Stimulated activated naive B cell treated with anti-CD40 and anti-IgM and Interleukin-4, amounts not matched to agents 10 μg/mL and 1 μg/mL and 100 μg/mL, for 72 hours (primary cell): Measurements from ENCODE around the gene ZNF177.

Source experiments
- ATAC-seq, 2 donors: fragments of 150-1000 bp; cut with Tn5 transposase; replicated peaks; 2 replicates each; pipeline ENCODE4 v1.10.0; 2021; ENCODE audit warnings: moderate library complexity in 1 of 2
- DNase-seq: peaks from one replicate; pipeline ENCODE4 v3.0.0; 2021
- H3K27ac Mint-ChIP-seq: one replicate; pipeline ENCODE4 v1.8.0; 2022; ENCODE audit warnings: mild to moderate bottlenecking, mixed read lengths
- H3K27me3 Mint-ChIP-seq, 2 donors: one replicate each; pipeline ENCODE4 v1.8.0; 2022; ENCODE audit warnings: mixed read lengths in 2 of 2
- H3K36me3 Mint-ChIP-seq, 2 donors: one replicate each; pipeline ENCODE4 v1.8.0; 2022; ENCODE audit warnings: mixed read lengths in 2 of 2, mild to moderate bottlenecking in 1 of 2
- H3K4me1 Mint-ChIP-seq, 2 donors: one replicate each; pipeline ENCODE4 v1.8.0; 2022; ENCODE audit warnings: mixed read lengths in 2 of 2, mild to moderate bottlenecking in 1 of 2
- H3K4me3 Mint-ChIP-seq, 2 donors: one replicate each; pipeline ENCODE4 v1.8.0; 2022; ENCODE audit warnings: mild to moderate bottlenecking in 2 of 2, mixed read lengths in 2 of 2, moderate library complexity in 1 of 2
- H3K9me3 Mint-ChIP-seq, 2 donors: one replicate each; pipeline ENCODE4 v1.8.0; 2022; ENCODE audit warnings: mixed read lengths in 2 of 2, mild to moderate bottlenecking in 1 of 2

ZNF177 gene

GRCh38 chr19:9353011-9353410 lies 9.8 kb upstream of the ZNF177 start:
- Mint-ChIP-seq H3K27ac (no peak overlapping the region), H3K27me3 (no peaks in the 10 kb centered on the region), H3K4me3 (no peak overlapping the region), H3K4me1 (no peaks in the 10 kb centered on the region), H3K36me3 (peaks cover 45 to 68% of the 10 kb centered on the region in 2 donors), H3K9me3 (peaks cover 19 to 29% of the 10 kb centered on the region in 2 donors)
- no peak for ATAC-seq
- no peak for DNase-seq

- DNase-seq: no peak
- Mint-ChIP-seq H3K4me1 (no peaks in the 10 kb centered on the region), H3K9me3 (peaks cover 16 to 22% of the 10 kb centered on the region in 2 donors), H3K36me3 (peaks cover 41 to 64% of the 10 kb centered on the region in 2 donors), H3K27me3 (no peaks in the 10 kb centered on the region), H3K27ac (no peak overlapping the region), H3K4me3 (no peak overlapping the region)
- ATAC-seq: no peak
Observed at GRCh38 chr19:9354651-9355050, 8.2 kb upstream of the ZNF177 start.

DNA sequence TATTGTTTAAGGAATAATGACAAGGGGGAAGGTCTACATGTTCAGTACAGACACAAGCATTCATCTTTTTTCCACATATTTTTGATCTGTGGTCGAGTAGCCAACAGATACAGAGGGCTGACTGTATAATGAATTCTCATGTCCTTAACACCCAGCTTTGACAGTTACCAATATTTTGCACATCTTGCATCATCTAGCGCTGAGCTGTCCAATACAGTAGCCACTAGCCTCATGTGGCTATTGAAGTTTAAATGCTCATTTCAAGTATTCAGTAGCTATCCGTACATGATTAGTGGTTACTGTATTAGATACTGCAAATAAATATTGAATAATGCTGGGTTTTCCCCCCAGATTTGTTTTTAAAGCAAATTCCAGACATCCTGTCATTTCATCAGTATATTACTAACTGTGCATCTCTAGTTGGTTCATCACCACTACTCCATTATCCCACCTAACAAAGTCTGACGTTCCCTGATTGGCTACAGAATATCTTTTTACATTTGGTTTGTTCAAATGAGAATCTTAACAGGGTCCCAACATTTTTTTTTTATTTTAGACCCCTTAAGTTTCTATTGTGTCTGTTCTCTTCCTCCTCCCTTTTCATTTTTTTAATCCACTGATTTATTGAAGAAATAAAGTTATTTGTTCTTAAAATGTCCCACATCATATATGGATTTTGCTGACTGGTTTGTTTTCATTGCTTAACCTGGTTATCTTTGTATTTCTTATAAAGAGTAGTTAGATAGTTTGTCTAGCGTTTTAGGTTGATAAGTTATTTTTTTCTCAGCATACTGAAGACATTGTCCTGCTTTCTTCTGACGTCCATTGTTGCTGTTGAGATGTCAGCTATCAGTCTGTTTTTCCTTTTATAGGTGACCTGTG lies 8.2 kb downstream of the ZNF177 start:
- peaks cover 33 to 38% of the 10 kb centered on the region in 2 donors for H3K9me3 Mint-ChIP-seq
- H3K36me3 Mint-ChIP-seq: peaks cover 53 to 78% of the 10 kb centered on the region in 2 donors
- ATAC-seq (no peak), DNase-seq (no peak)
- no peak overlapping the region for H3K4me3 Mint-ChIP-seq
- no peak overlapping the region for H3K27ac Mint-ChIP-seq
- no peaks in the 10 kb centered on the region for H3K4me1 Mint-ChIP-seq
- H3K27me3 Mint-ChIP-seq: no peaks in the 10 kb centered on the region

DNA sequence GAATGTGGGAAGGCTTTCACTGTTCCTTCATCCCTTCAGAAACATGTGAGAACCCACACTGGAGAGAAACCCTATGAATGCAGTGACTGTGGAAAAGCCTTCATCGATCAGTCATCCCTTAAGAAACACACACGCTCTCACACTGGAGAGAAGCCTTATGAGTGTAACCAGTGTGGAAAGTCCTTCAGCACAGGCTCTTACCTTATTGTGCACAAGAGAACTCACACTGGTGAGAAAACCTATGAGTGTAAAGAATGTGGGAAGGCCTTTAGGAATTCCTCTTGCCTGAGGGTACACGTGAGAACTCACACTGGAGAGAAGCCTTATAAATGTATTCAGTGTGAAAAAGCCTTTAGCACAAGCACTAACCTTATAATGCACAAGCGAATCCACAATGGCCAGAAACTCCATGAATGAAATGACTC lies 18.6 kb downstream of the ZNF177 start:
- no peak for DNase-seq
- Mint-ChIP-seq H3K27ac (no peak overlapping the region), H3K36me3 (peaks cover 84 to 93% of the 10 kb centered on the region in 2 donors)

GRCh38 chr19:9406798-9407352 lies 44.1 kb downstream of the ZNF177 start:
- H3K9me3 Mint-ChIP-seq: peaks cover 29 to 37% of the 10 kb centered on the region in 2 donors
- H3K27ac Mint-ChIP-seq: peak overlapping the region; percentile 94
- peaks cover 9 to 21% of the 10 kb centered on the region in 2 donors for H3K4me1 Mint-ChIP-seq
- peak; percentile 94 to 97 for ATAC-seq
- H3K4me3 Mint-ChIP-seq: peak overlapping the region; percentile 92 to 95
- peaks cover 57 to 75% of the 10 kb centered on the region in 2 donors for H3K36me3 Mint-ChIP-seq
- no peaks in the 10 kb centered on the region for H3K27me3 Mint-ChIP-seq
- peak; percentile 68 for DNase-seq

More for the DNA sequence above, 18.6 kb downstream of the ZNF177 start:
- Mint-ChIP-seq H3K27me3 (no peaks in the 10 kb centered on the region), H3K4me3 (no peak overlapping the region), H3K9me3 (peaks cover 37 to 40% of the 10 kb centered on the region in 2 donors), H3K4me1 (no peaks in the 10 kb centered on the region)
- ATAC-seq: no peak

GRCh38 chr19:9407827-9408226 lies 45.0 kb downstream of the ZNF177 start:
- ATAC-seq (peak in 1 of 2 donors; percentile 6), DNase-seq (no peak)
- no peaks in the 10 kb centered on the region for H3K27me3 Mint-ChIP-seq
- H3K27ac Mint-ChIP-seq: peak overlapping the region; percentile 94
- peaks cover 29 to 37% of the 10 kb centered on the region in 2 donors for H3K9me3 Mint-ChIP-seq
- H3K4me1 Mint-ChIP-seq: peaks cover 9 to 21% of the 10 kb centered on the region in 2 donors
- peaks cover 63 to 78% of the 10 kb centered on the region in 2 donors for H3K36me3 Mint-ChIP-seq
- H3K4me3 Mint-ChIP-seq: peak overlapping the region; percentile 92 to 95

DNA sequence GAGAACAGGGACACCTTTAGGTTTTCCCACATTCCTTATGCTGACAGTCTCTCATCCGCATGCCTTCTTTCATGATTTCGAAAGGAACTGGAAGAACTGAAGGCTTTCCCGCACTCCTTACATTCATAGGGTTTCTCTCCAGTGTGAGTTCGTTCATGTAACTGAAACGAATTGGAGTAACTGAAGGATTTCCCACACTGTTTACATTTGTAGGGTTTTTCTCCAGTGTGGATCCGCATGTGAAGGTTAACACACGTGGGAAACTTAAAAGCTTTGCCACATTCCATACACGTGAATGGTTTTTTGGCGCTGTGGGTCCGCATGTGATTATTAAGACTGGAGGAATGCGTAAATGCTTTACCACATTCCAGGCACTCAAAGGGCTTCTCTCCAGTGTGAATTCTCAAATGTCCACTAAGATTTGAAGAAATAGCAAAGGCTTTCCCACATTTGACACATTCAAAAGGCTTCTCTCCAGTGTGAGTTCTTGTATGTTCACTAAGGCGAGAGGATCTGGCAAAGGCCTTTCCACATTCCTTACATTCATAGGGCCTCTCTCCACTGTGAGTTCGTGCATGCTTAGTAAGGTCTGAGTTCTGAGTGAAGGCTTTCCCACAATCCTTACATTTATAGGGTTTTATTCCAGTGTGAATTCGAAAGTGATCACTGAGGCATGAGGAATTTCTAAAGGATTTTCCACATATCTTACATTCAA lies 50.6 kb downstream of the ZNF177 start:
- Mint-ChIP-seq H3K4me3 (no peak overlapping the region), H3K9me3 (peaks cover 28 to 36% of the 10 kb centered on the region in 2 donors), H3K27ac (no peak overlapping the region), H3K27me3 (no peaks in the 10 kb centered on the region), H3K4me1 (peaks cover 0 to under 1% of the 10 kb centered on the region in 2 donors), H3K36me3 (peaks cover 73 to 83% of the 10 kb centered on the region in 2 donors)
- DNase-seq: no peak
- no peak for ATAC-seq

- Mint-ChIP-seq H3K27ac (no peak overlapping the region), H3K9me3 (no peaks in the 10 kb centered on the region), H3K4me1 (peaks cover 16 to 48% of the 10 kb centered on the region in 2 donors), H3K4me3 (no peak overlapping the region), H3K27me3 (no peaks in the 10 kb centered on the region), H3K36me3 (peaks cover 70 to 86% of the 10 kb centered on the region in 2 donors)
- ATAC-seq: no peak
- DNase-seq: no peak
Observed at GRCh38 chr19:9427941-9428340, 65.1 kb downstream of the ZNF177 start.

- H3K27ac Mint-ChIP-seq: peak overlapping the region; percentile 87
- DNase-seq (no peak), ATAC-seq (peak; percentile 61 to 72)
- H3K4me1 Mint-ChIP-seq: peaks cover 23 to 46% of the 10 kb centered on the region in 2 donors
- no peaks in the 10 kb centered on the region for H3K9me3 Mint-ChIP-seq
- no peaks in the 10 kb centered on the region for H3K27me3 Mint-ChIP-seq
- H3K36me3 Mint-ChIP-seq: peaks cover 58 to 77% of the 10 kb centered on the region in 2 donors
- peak overlapping the region; percentile 5 to 39 for H3K4me3 Mint-ChIP-seq
Observed at GRCh38 chr19:9430444-9430843, 67.6 kb downstream of the ZNF177 start.

DNA sequence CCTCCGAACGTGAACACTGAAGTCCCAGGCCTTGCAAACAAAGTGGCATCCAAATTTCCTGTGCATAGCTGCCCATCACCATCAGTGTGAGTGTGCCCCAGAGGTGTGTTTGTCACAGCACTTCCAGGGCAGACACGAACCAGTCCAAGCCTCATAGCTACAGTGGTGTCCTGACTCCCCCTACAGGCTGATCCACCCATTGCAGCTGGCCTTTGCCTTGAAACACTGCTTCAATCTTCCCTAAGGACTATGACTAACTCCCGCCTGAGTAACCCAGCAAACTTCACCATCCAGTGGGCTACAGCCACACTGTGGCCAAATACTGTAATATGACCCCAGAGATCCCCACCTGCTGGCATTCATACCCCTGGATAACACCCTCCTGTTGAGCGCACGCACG lies 68.7 kb downstream of the ZNF177 start:
- no peaks in the 10 kb centered on the region for H3K27me3 Mint-ChIP-seq
- DNase-seq (no peak), ATAC-seq (no peak)
- H3K36me3 Mint-ChIP-seq: peaks cover 52 to 66% of the 10 kb centered on the region in 2 donors
- H3K4me1 Mint-ChIP-seq: peaks cover 23 to 56% of the 10 kb centered on the region in 2 donors
- no peak overlapping the region for H3K27ac Mint-ChIP-seq
- H3K4me3 Mint-ChIP-seq: no peak overlapping the region
- no peaks in the 10 kb centered on the region for H3K9me3 Mint-ChIP-seq
